Measurements from ENCODE around the gene CHKA.

DNA sequence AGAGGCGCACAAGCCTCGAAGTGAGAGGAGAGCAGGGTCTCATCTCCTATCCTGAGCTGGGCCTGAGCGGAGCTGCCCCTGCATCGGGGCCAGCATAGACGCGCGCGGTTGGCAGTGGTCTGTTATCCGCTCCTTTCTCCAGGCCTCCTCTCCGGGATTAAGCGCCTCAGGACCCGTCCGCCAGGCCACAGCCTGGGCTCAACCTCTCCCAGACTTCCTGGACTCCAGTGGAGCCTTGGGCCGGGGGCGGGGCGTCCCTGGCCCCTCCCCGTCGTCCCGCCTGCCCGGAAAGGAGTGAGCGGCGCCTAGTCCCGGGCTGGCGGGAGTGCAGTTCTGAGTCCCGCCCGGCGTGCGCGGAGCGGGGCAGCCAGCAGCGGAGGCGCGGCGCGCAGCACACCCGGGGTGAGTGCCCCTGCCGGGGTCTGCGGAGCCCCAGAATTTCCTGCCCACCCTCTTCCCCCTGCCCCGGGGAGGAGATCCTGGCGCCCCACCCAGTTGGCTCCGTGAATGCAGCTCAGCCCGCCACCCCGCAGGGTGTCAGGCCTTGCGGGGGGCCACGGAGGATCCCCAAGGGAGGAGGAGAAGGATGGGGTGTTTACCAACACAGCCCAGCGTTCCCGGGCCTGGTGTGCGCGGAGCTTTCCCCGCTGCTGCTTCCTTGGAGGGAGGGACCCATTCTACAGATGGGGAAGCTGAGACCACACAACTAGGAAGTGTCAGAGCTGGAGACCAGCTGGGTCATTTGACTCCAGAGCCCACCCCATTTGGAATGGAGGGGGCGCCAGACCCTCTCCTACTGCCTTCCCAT lies 82.3 kb downstream of the CHKA start, which contains the start of gene TCIRG1:
- TF ChIP-seq CTCF (conservative IDR thresholded peaks at IDR 0.05; ENCODE audit: low read length) (no peak), EZH2phosphoT487 (IDR thresholded peaks at IDR 0.05; ENCODE audit: borderline replicate concordance) (no peak)
